ENCODE results near the gene ST6GALNAC6.

DNA sequence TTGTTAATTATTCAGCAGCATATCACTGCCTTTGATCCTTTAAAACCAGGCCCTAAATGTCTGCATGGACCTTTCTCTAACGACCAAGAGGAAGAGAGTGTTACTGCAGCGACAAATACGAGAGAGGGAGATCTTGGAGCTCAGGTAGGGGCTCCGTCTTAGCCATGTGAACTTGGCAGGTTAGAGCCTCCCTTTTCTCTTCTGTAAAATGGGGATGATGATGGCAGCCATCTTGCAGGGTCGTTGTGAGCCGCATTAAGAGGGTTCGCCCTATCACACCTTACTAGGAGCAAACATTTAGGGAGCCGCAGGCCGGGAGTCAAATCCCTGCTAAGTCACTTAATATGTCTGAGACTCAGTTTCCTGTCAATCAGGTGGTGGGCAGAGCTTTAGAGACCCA lies 46.6 kb downstream of the ST6GALNAC6 start:
- TF ChIP-seq, protein P1, sequence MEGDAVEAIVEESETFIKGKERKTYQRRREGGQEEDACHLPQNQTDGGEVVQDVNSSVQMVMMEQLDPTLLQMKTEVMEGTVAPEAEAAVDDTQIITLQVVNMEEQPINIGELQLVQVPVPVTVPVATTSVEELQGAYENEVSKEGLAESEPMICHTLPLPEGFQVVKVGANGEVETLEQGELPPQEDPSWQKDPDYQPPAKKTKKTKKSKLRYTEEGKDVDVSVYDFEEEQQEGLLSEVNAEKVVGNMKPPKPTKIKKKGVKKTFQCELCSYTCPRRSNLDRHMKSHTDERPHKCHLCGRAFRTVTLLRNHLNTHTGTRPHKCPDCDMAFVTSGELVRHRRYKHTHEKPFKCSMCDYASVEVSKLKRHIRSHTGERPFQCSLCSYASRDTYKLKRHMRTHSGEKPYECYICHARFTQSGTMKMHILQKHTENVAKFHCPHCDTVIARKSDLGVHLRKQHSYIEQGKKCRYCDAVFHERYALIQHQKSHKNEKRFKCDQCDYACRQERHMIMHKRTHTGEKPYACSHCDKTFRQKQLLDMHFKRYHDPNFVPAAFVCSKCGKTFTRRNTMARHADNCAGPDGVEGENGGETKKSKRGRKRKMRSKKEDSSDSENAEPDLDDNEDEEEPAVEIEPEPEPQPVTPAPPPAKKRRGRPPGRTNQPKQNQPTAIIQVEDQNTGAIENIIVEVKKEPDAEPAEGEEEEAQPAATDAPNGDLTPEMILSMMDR (IDR thresholded peaks at IDR 0.05), result no peak
- no peak for TF ChIP-seq POLR2A (IDR thresholded peaks at IDR 0.05)
